HG03520 (cell line): ENCODE data around the gene NUTM2B.
"Not testable (repeated sequence)": the region's sequence is repeated elsewhere in the genome, so short reads cannot be mapped to it uniquely, and the experiment has no call there.

ENCODE experiments used
- ATAC-seq: cut with Tn5 transposase; IDR thresholded peaks from one replicate; pipeline ENCODE4 v1.9.1; 2021; ENCODE audit warnings: mild to moderate bottlenecking, moderate library complexity; ENCODE audit not compliant: unreplicated experiment

NUTM2B gene

GRCh38 chr10:79702927-79703326, at the start of gene NUTM2B:
Gene NUTM2B, plus strand, starts transcription at chr10:79703227. Its CDS starts 383 bp downstream, at chr10:79703610.
- not testable (repeated sequence) for ATAC-seq

GRCh38 chr10:79663287-79663686, 39.7 kb upstream of the NUTM2B start:
- not testable (repeated sequence) for ATAC-seq

GRCh38 chr10:79664686-79665085, 38.3 kb upstream of the NUTM2B start:
- not testable (repeated sequence) for ATAC-seq

- ATAC-seq, result not testable (repeated sequence)
These were observed 33.7 kb upstream of the NUTM2B start for GRCh38 chr10:79669248-79669788.

GRCh38 chr10:79674878-79675277, 28.1 kb upstream of the NUTM2B start:
- ATAC-seq, result not testable (repeated sequence)

GRCh38 chr10:79683026-79683883, 19.8 kb upstream of the NUTM2B start:
- not testable (repeated sequence) for ATAC-seq

- not testable (repeated sequence) for ATAC-seq
These were observed 18.9 kb upstream of the NUTM2B start for GRCh38 chr10:79683884-79684720.

- not testable (repeated sequence) for ATAC-seq
These were observed 17.9 kb upstream of the NUTM2B start for GRCh38 chr10:79685044-79685685.

- ATAC-seq, result not testable (repeated sequence)
These were observed 16.4 kb upstream of the NUTM2B start for GRCh38 chr10:79686595-79686994.

- ATAC-seq, result not testable (repeated sequence)
These were observed 15.4 kb upstream of the NUTM2B start for GRCh38 chr10:79687406-79688150.

GRCh38 chr10:79688798-79689197, 14.2 kb upstream of the NUTM2B start:
- ATAC-seq, result not testable (repeated sequence)

- ATAC-seq, result not testable (repeated sequence)
These were observed 6.4 kb upstream of the NUTM2B start for GRCh38 chr10:79696596-79696995.

- ATAC-seq, result not testable (repeated sequence)
These were observed 5.9 kb upstream of the NUTM2B start for GRCh38 chr10:79697141-79697540.

GRCh38 chr10:79700381-79700944, 2.6 kb upstream of the NUTM2B start:
- ATAC-seq, result not testable (repeated sequence)

GRCh38 chr10:79707017-79707416, 4.0 kb downstream of the NUTM2B start:
- ATAC-seq, result not testable (repeated sequence)

GRCh38 chr10:79714976-79715375, 11.9 kb downstream of the NUTM2B start:
- ATAC-seq, result not testable (repeated sequence)

GRCh38 chr10:79716917-79717579, 14.0 kb downstream of the NUTM2B start:
- not testable (repeated sequence) for ATAC-seq

GRCh38 chr10:79720000-79720399, 17.0 kb downstream of the NUTM2B start:
- not testable (repeated sequence) for ATAC-seq

- ATAC-seq, result not testable (repeated sequence)
These were observed 23.6 kb downstream of the NUTM2B start for GRCh38 chr10:79726620-79727019.
